Fibroblast of peridontal ligament (primary cell): Measurements from ENCODE around the gene CDH4.

Experiments
- DNase-seq: peaks from one replicate; pipeline ENCODE4 v3.0.0-alpha.2; 2010; ENCODE audit errors: extremely low read depth

CDH4 gene

DNA sequence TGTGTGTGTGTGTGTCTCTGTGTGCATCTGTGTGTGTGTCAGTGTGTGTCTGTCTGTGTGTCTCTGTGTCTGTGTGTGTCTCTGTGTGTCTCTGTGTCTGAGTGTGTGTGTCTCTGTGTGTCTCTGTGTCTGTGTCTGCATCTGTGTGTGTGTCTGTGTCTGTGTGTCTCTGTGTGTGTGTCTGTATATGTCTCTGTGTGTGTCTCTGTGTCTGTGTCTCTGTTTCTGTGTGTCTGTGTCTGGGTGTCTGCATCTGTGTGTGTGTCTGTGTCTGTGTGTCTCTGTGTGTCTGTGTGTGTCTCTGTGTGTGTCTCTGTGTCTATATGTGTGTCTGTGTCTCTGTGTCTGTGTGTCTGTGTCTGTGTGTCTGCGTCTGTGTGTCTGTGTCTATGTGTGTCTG is 605.8 kb downstream of the CDH4 start:
- DNase-seq = no peak

DNA sequence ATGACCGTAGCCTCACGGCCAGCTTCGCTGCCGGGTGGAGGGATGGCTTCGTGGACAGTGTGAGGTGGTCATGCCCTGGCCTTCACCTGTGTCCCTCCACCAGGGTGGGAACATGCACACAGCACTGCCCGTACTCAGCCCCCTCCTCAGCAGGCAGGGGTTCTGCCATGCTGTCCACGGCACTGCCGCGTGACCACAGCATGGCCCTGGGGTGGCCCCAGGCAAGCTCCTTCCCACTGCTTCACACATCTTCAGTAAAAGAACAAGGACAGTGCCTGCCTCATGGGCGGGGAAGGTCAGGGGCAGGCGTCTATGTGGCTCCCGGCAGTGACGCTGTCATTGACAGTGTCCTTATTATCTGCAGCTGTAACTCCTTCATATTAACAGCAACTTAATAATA is 607.7 kb downstream of the CDH4 start:
- DNase-seq = no peak

DNA sequence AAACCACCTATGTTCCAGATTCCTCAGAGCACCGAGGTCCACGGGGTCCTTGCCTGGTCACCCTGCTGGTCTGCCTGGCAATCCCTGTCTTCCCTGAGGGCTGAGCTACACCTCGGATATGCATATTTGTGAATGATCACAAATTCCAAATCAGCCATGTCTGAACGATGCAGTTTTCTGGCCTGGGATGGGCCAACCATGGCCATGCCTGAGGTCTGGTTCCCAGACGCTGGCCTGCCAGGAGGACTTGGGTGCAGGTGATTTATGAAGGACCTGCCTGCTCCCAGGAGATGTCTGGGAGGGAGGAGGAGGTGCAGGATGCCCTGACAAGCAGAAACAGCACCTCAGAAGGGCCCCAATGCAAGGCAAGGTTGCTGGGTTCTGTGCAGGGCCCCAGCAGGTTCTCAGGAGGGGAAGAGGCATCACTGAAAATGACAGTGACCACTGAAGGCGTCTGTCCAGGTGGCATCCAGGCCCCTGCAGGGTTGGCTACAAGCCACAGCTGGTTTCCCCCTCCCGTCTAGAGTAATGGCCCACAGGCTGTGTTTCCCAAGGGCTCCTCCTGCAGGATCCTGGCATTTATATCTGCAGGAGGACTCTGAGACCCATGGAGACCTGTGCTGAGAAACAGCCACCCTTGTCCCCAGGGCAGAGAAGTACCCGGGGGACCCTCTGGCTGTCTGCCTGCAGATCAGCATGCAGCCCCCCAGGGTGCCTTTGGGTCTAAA is 608.4 kb downstream of the CDH4 start:
- DNase-seq = no peak

DNA sequence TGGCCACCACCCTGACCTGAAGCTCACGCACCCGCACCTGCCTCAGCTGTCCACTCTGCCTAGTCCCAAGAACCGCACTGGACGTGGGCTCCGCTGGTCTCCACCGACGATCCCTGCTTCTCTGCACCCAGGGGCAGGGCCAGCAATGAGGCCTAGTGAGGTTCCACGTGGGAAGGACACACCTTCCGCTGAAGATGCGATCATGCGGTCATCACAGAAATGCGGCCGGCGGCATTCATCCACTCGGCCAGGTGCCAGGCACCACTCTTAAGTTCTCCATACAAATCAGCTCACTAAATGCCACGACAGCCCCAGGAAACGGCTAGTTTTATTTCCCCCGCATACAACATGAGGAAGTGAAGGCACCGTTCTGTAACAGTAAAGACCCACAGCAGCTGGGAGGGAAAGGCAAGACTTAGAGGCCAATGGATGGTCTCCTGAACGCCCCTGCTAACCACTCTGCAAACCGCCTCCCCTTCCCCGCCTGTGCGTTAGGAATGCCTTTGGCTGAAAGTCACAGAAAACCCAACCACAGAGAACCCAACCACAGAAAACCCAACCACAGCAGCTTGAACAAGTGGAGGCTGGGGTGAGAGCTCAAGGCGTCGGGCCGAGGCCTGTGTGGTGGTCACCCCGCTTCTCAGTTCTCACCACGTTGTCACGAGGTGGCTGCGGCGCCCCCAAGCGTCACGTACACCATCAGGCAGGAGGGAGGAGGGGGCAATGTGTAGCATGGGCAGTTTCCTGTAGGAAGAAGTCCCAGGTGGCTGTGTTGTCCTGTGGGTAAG is 609.2 kb downstream of the CDH4 start:
- no peak for DNase-seq

- DNase-seq = no peak
Measured at GRCh38 chr20:61861858-61862257, 609.8 kb downstream of the CDH4 start.

- no peak for DNase-seq
Measured at GRCh38 chr20:61862881-61863280, 610.8 kb downstream of the CDH4 start.

DNA sequence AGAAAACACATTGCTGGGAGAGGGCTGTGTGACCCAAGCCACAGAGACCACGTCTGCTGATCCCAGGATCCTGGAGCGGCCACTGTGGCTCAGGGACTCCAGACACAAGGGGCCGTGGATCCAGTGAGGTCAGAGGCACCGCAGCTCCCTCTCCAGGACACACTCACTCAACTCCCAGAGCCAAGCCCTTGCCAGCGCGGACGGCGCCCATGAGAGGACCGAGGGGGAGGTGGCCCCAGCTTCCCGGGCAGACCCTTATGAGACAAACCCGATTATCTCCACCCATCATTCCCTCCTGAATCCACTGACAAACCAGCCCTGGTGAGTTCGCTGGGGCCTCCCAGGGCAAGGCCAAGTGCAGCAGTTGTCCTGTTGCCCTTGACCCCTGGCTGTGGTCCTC is 612.4 kb downstream of the CDH4 start:
- DNase-seq = no peak

- no peak for DNase-seq
Measured at GRCh38 chr20:61865353-61865752, 613.3 kb downstream of the CDH4 start.

- DNase-seq = no peak
Measured at GRCh38 chr20:61866165-61866564, 614.1 kb downstream of the CDH4 start.

GRCh38 chr20:61868006-61868405 is 615.9 kb downstream of the CDH4 start:
- DNase-seq = no peak

- DNase-seq = no peak
Measured at GRCh38 chr20:61868466-61869090, 616.5 kb downstream of the CDH4 start.

DNA sequence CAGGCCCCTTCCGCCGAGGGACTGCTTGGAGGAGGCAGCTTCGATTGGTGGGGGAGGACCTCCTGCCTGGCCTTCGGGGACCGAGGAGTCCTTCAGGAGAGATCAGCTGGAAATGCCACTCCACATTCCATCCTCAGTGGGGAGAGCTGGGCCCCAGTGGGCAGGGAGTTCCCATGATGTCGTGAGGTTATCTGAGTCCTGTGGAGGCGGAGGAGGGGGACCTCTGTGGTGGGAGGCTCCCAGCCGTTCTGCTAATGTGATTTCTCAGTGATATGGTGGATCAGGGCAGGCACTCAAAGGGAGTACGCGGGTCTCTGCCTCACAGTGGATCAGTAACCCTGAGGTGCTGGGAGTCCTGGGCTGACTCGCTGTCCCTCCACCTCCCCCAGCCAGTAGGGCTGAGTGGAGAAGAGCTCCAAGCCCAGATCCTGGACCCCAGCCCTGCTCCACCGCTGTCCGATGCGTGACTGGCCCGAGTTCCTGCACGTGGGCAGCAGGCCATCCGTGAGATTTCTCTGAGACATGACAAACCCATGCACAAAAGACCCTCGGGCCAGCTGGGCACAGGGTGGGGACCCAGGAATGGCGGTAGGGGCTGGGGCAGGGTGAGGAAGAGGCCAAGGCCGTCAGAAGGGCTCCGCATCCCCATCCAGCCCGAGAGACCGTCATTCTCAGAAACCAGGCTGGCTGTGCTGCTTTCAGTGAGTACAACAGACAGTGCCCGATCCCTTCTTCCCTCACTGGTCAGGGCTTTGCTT is 617.9 kb downstream of the CDH4 start:
- DNase-seq = no peak

DNA sequence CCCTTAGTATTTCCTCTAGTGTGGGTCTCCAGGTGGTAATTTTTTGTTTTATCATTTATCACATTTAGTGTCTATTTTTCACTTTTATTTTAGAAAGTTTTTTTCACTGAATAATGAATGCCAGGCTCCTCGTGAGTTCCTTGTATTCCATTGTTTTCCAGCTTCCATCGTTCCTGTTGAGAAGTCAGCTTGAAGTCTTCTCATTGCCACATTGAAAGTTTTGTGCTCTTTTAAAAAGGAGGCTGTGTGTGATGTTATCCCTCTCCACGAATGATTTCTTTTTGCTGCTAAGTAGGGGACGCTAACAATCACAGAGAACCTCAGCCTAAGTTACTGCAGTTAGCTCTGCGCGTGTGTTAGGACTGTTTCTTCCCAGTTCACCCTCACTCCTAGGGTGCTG is 619.1 kb downstream of the CDH4 start:
- DNase-seq = no peak

DNA sequence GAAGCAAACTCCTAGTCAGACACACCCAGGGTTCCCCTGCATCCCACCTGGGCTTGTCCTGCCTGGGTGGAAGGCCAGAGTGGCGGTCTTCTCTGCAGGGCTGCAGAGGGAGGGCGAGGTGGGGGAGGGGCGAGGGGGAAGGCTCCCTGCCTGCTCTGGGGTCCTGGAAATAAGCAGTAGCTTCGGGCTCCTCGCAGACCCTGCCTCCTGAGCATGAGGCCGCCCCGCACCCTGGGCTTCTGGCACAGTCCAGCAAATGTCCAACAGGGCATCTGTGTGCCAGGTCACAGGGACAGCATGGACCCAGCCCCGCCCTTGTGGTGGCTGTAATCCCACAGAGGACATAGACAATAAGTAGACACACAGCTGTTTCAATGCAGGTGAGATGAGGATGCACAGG is 619.9 kb downstream of the CDH4 start:
- DNase-seq = no peak

- no peak for DNase-seq
Measured at GRCh38 chr20:61872371-61872900, 620.4 kb downstream of the CDH4 start.

DNA sequence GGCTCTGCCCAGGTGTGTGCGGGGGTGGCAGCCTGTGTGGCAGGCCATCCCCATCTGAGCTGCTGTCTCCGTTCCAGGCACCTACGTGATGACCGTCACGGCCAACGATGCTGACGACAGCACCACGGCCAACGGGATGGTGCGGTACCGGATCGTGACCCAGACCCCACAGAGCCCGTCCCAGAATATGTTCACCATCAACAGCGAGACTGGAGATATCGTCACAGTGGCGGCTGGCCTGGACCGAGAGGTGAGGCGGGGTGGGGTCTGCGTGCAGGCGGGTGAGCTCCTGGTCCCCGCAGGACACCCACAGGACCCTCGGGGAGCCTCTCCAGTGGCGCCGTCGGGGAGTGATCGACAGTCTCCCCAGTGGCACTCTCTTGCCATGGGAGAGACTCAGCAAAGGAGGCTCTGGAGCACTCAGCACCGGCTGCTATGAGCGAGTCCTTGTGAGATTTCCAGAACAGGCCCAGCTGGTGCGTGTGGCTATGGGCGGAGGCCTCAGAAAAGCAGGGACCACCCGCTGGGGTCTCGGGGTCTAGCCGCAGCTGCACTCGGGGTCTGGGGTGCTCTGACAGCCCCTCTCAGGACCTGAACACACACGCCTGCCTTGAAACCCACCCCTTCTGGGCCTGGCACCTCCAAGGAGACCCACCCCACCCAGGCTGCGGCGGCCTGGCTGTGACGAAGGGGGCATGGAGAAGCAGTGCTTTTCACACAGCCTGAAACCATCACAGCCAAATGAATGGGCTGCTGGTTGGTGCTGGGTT is 621.8 kb downstream of the CDH4 start:
- no peak for DNase-seq

GRCh38 chr20:61874421-61875068 is 622.5 kb downstream of the CDH4 start:
- no peak for DNase-seq

GRCh38 chr20:61875221-61875885 is 623.3 kb downstream of the CDH4 start:
- no peak for DNase-seq

DNA sequence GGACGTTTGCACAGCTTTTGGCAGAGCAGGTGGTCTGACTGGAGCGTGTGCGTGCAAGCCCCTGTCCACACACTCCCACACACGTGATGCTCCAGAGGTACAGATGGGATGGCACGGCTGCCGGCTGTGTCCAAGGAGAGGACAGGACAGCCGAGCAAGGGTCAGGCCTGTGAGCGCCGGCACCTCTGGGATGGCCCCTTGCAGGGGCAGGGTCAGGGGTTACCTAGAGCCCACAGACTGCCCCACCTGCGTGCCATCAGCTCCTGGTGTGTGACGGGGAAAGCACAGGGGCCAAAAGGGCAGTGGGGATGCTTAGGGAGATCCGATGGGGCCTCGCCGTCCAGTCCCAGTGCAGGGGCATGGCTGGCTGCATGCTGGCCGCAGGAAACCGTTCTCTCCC is 623.9 kb downstream of the CDH4 start:
- DNase-seq = no peak
